HG03095 (cell line): ENCODE data around the gene MAB21L3.
A peak's percentile ranks its signal among the peaks of the same experiment; 100 is the strongest.

Experiments
- ATAC-seq: cut with Tn5 transposase; IDR thresholded peaks from one replicate; pipeline ENCODE4 v1.9.1; 2021; ENCODE audit warnings: moderate library complexity; ENCODE audit not compliant: unreplicated experiment

The MAB21L3 gene

GRCh38 chr1:116164150-116164549, 53.0 kb downstream of the MAB21L3 start:
- no peak for ATAC-seq

- ATAC-seq: no peak
Observed at GRCh38 chr1:116164604-116165368, 53.6 kb downstream of the MAB21L3 start.

GRCh38 chr1:116165572-116165971, 54.4 kb downstream of the MAB21L3 start:
- no peak for ATAC-seq

- ATAC-seq: no peak
Observed at GRCh38 chr1:116166011-116166571, 54.9 kb downstream of the MAB21L3 start.

GRCh38 chr1:116166655-116167054, 55.5 kb downstream of the MAB21L3 start:
- no peak for ATAC-seq

GRCh38 chr1:116167625-116168276, 56.6 kb downstream of the MAB21L3 start:
- ATAC-seq: no peak

GRCh38 chr1:116168277-116169032, 57.3 kb downstream of the MAB21L3 start:
- ATAC-seq: peak; percentile 88

- no peak for ATAC-seq
Observed at GRCh38 chr1:116169898-116170297, 58.7 kb downstream of the MAB21L3 start.

- ATAC-seq: no peak
Observed at GRCh38 chr1:116170721-116171589, 59.8 kb downstream of the MAB21L3 start.

- no peak for ATAC-seq
Observed at GRCh38 chr1:116172666-116173065, 61.5 kb downstream of the MAB21L3 start.

GRCh38 chr1:116175611-116176010, 64.4 kb downstream of the MAB21L3 start:
- ATAC-seq: no peak

GRCh38 chr1:116176306-116176789, 65.1 kb downstream of the MAB21L3 start:
- no peak for ATAC-seq

- ATAC-seq: no peak
Observed at GRCh38 chr1:116177861-116178260, 66.7 kb downstream of the MAB21L3 start.

- no peak for ATAC-seq
Observed at GRCh38 chr1:116178837-116179236, 67.6 kb downstream of the MAB21L3 start.

GRCh38 chr1:116179419-116179818, 68.2 kb downstream of the MAB21L3 start:
- ATAC-seq: no peak

GRCh38 chr1:116179964-116180363, 68.8 kb downstream of the MAB21L3 start:
- no peak for ATAC-seq

GRCh38 chr1:116182019-116182714, 71.0 kb downstream of the MAB21L3 start:
- no peak for ATAC-seq
